GM12878 (cell line): Measurements from ENCODE around the gene KIAA1217. TPM values are rescaled to one million over a fixed set of nuclear protein-coding genes. Genes with fewer than 3 reads are reported as not detected.

Experiments
- ATAC-seq: fragments of 200-7000 bp; cut with Tn5 transposase; 3 replicates; pipeline ENCODE4 v1.9.1; 2020; ENCODE audit warnings: mild to moderate bottlenecking, moderate library complexity
- BruUV-seq: library from RNA; stranded (reverse); fragments of 400-500 nt; replicated peaks from 2 replicates; lab custom pipeline; 2021; lab: Mats Ljungman, UMichigan
- CTCF ChIA-PET: fragments of 300-600 bp; sonication (Branson Sonifier 250); formaldehyde crosslinking; extraction: SDS; loops from one replicate; lab custom pipeline; 2021; ENCODE audit warnings: inconsistent platforms; lab: Yijun Ruan, JAX
- POLR2A ChIA-PET: fragments of 350-600 bp; formaldehyde crosslinking; extraction: SDS; loops from one replicate; lab custom pipeline; 2021; ENCODE audit warnings: inconsistent platforms; lab: Charles Lee
- RAD21 ChIA-PET: fragments of 300-600 bp; sonication (Branson Sonifier 250); formaldehyde crosslinking; loops from one replicate; lab custom pipeline; 2023; ENCODE audit warnings: antibody characterized with exemption; ENCODE audit not compliant: unreplicated experiment; lab: Charles Lee
- SMC1A ChIA-PET: fragments of 300-600 bp; sonication (Branson Sonifier 250); formaldehyde crosslinking; loops from one replicate; lab custom pipeline; 2023; ENCODE audit not compliant: unreplicated experiment, uncharacterized antibody; lab: Charles Lee
- DNase-seq: peaks from one replicate; pipeline ENCODE4 v3.0.0-alpha.2; 2011; ENCODE audit warnings: low read depth, low spot score
- FAIRE-seq: peaks from 3 replicates; lab custom pipeline; 2011; peaks lifted over from hg19 to GRCh38; lab: Jason Lieb, UNC
- H2AFZ ChIP-seq: 2 replicates; pipeline ENCODE4 v1.6.0; 2011; ENCODE audit warnings: low read depth, low read length, control low read depth; ENCODE audit not compliant: control insufficient read depth
- H3K27ac ChIP-seq: 2 replicates; pipeline ENCODE4 v1.5.1; 2011; ENCODE audit warnings: control low read depth; ENCODE audit not compliant: control insufficient read depth, insufficient read depth
- H3K27me3 ChIP-seq, 2 experiments: replicated peaks in 1 of 2; 2 replicates each; pipeline versions ENCODE4 v1.6.0 to v1.6.1; 2011; ENCODE audit warnings: low read length in 1 of 2; ENCODE audit not compliant: control insufficient read depth in 2 of 2, insufficient read depth in 2 of 2
- H3K36me3 ChIP-seq, 2 experiments: 2 replicates each; pipeline ENCODE4 v1.5.1; 2011; ENCODE audit warnings: low read length in 1 of 2; ENCODE audit not compliant: control insufficient read depth in 2 of 2, insufficient read depth in 2 of 2
- H3K4me1 ChIP-seq: 2 replicates; pipeline ENCODE4 v1.6.1; 2011; ENCODE audit warnings: mild to moderate bottlenecking, low read length, moderate library complexity, mixed read lengths; ENCODE audit not compliant: control insufficient read depth, insufficient read depth
- H3K4me2 ChIP-seq: 2 replicates; pipeline ENCODE4 v1.6.0; 2011; ENCODE audit warnings: control low read depth; ENCODE audit not compliant: control insufficient read depth, insufficient read depth
- H3K4me3 ChIP-seq: fragments of 200-600 bp; sonication (generic); 2 replicates; pipeline ENCODE4 v1.5.1; 2016
- H3K79me2 ChIP-seq: 2 replicates; pipeline ENCODE4 v1.6.0; 2011; ENCODE audit warnings: low read length; ENCODE audit not compliant: control insufficient read depth, insufficient read depth
- H3K9ac ChIP-seq: 2 replicates; pipeline ENCODE4 v1.8.0; 2011; ENCODE audit warnings: low read length, control low read depth, mixed read lengths; ENCODE audit not compliant: control insufficient read depth, insufficient read depth
- H3K9me3 ChIP-seq: replicated peaks from 3 replicates; pipeline ENCODE4 v1.5.1; 2011; ENCODE audit warnings: mild to moderate bottlenecking, low read length; ENCODE audit not compliant: control insufficient read depth, insufficient read depth
- H4K20me1 ChIP-seq: 2 replicates; pipeline ENCODE4 v1.6.0; 2011; ENCODE audit not compliant: control insufficient read depth, insufficient read depth
- CEBPB ChIP-seq, 2 experiments: fragments of 150-350 bp in 1 of 2; IDR thresholded peaks; 2 replicates each; pipeline ENCODE4 v1.6.1; 2012 to 2014; ENCODE audit warnings: low read depth in 2 of 2, low read length in 2 of 2, borderline replicate concordance in 1 of 2, inconsistent platforms in 1 of 2
- DPF2 ChIP-seq: fragments of 450-650 bp; IDR thresholded peaks from 2 replicates; pipeline ENCODE4 v1.6.1; 2017; ENCODE audit warnings: mild to moderate bottlenecking
- RAD21 ChIP-seq: IDR thresholded peaks from 2 replicates; pipeline ENCODE4 v1.6.1; 2011; ENCODE audit warnings: mild to moderate bottlenecking, low read depth, low read length, moderate library complexity; ENCODE audit not compliant: insufficient read depth
- SIN3A ChIP-seq: IDR thresholded peaks from 2 replicates; pipeline ENCODE4 v1.6.1; 2012; ENCODE audit warnings: low read depth, low read length, improper control_type of control experiment
- WGBS: methylation state at CpG from one replicate; pipeline ENCODE4 v1.1.6; 2016; ENCODE audit warnings: low lambda C conversion rate; ENCODE audit not compliant: insufficient replicate concordance, insufficient coverage; ENCODE audit errors: missing lambda C conversion rate; 5-methylcytosine and 5-hydroxymethylcytosine counted together
- in situ Hi-C: fragments of 300-500 bp; cut with MboI; formaldehyde crosslinking; loops from 9 replicates; pipeline ENCODE4 v1.14.3; 2018; ENCODE audit warnings: mixed read lengths
- intact Hi-C: fragments of 100-400 bp; cut with micrococcal nuclease; formaldehyde crosslinking; loops from one replicate; pipeline ENCODE4 v1.14.2; 2022; ENCODE audit not compliant: unreplicated experiment
- polyA plus RNA-seq, 11 experiments: library from polyadenylated mRNA; depleted of rRNA in 4 of 11; unstranded in 6 of 11; stranded (reverse) in 5 of 11; fragments of >200 nt; fragmentation: Nextera tagmentation in 4 of 11; fragmentation: Illumina TruSeq in 1 of 11; extraction: Ambion mirVana in 4 of 11; extraction: Trizol in 1 of 11; gene quantifications; 1 replicate in 1 of 11; 2 replicates in 10 of 11; pipeline versions ENCODE4 v1.2.1 to v1.2.3, GENCODE V29; 2011 to 2016; ENCODE audit warnings: inconsistent platforms in 2 of 11, missing spikeins in 2 of 11, low read depth in 1 of 11
- total RNA-seq, 4 experiments: library from RNA; depleted of rRNA in 3 of 4; stranded (reverse); fragments of >200 nt in 3 of 4; fragmentation: Illumina TruSeq in 1 of 4; extraction: Trizol in 1 of 4; gene quantifications; 2 replicates each; pipeline versions ENCODE4 v1.2.1 to v1.2.3, GENCODE V29; 2013 to 2021
- TF ChIP-seq, protein P1 (sequence below): fragments of 450-650 bp; IDR thresholded peaks from 2 replicates; pipeline ENCODE4 v1.6.1; 2017; ENCODE audit warnings: low read depth, mild to moderate bottlenecking, moderate library complexity
- TF ChIP-seq, protein P2 (sequence below): fragments of 450-650 bp; IDR thresholded peaks from 2 replicates; pipeline ENCODE4 v1.6.1; 2018; ENCODE audit warnings: mild to moderate bottlenecking, low read depth, moderate library complexity; ENCODE audit not compliant: partially characterized antibody

KIAA1217 gene
- total and polyA plus RNA-seq, 10 of the 15 experiments (the other 5 are each of a cell fraction or from before 2014, with no cell fraction given): 0.57 to 3.8 (median 2.1) TPM

DNA sequence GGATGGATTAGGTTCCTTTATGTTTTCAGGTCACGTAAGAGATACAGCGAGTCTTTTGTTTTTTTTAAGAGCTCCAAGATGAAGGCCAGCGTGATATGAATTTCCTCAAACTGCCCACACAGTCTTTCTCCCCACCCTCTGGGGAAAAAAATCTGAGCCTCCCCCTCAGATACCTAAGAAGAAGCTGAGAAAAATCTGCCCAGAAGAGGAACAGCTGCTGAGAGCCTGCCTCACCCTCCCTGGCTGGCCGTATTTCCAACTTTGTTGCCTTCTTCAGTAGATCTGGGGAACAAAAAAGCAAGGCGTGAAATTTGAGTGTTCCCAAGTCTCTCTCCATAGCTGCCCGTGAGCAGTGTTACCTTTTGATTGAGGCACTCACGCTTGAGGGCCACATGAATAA lies 208.1 kb downstream of the KIAA1217 start:
- RAD21 ChIA-PET: interaction anchor here (1.4 to 1.7 kb wide), 2 partner anchors 34 to 87 kb away, joined by 4 read pairs; no protein-coding TSS in a partner anchor
- no peak for FAIRE-seq
- WGBS: 34% methylated on average over 7 of the region's 7 CpGs
- Histone ChIP-seq H3K9me3 (peaks cover 3% of the 10 kb centered on the region; the same call in 2 of the 3 replicates), H3K79me2 (no peaks in the 10 kb centered on the region), H2AFZ (no peak overlapping the region), H3K4me1 (no peaks in the 10 kb centered on the region)
- POLR2A ChIA-PET: interaction anchor here (0.7 to 1.5 kb wide), 3 partner anchors 10 to 50 kb away, joined by 3 to 8 read pairs (median 4); no protein-coding TSS in a partner anchor
- SMC1A ChIA-PET: interaction anchor here (1.0 to 2.4 kb wide), 8 partner anchors 13 to 101 kb away, joined by 3 to 10 read pairs (median 3); no protein-coding TSS in a partner anchor
- intact Hi-C loops: no loop called here
- TF ChIP-seq DPF2: no peak
- TF ChIP-seq CEBPB (IDR thresholded peaks at IDR 0.05; ENCODE audit: borderline replicate concordance in 1 of 2, low read depth in 2 of 2, low read length in 2 of 2): no peak
- TF ChIP-seq, protein P1, sequence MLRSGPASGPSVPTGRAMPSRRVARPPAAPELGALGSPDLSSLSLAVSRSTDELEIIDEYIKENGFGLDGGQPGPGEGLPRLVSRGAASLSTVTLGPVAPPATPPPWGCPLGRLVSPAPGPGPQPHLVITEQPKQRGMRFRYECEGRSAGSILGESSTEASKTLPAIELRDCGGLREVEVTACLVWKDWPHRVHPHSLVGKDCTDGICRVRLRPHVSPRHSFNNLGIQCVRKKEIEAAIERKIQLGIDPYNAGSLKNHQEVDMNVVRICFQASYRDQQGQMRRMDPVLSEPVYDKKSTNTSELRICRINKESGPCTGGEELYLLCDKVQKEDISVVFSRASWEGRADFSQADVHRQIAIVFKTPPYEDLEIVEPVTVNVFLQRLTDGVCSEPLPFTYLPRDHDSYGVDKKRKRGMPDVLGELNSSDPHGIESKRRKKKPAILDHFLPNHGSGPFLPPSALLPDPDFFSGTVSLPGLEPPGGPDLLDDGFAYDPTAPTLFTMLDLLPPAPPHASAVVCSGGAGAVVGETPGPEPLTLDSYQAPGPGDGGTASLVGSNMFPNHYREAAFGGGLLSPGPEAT: no peak
- TF ChIP-seq, all 136 proteins: peak for 0
- H4K20me1 ChIP-seq: no peaks in the 10 kb centered on the region
- no peak overlapping the region for H3K27ac ChIP-seq
- BruUV-seq: no TSS peak
- CTCF ChIA-PET: interaction anchor here (1.1 to 1.8 kb wide), 10 partner anchors 10 to 88 kb away, joined by 3 to 9 read pairs (median 5); no protein-coding TSS in a partner anchor
- H3K4me3 ChIP-seq: no peak overlapping the region
- H3K4me2 ChIP-seq: no peak overlapping the region
- ATAC-seq (no peak), DNase-seq (no peak)
- no peaks in the 10 kb centered on the region for H3K36me3 ChIP-seq
- in situ Hi-C loops: no loop called here
- H3K27me3 ChIP-seq: no peaks in the 10 kb centered on the region
- H3K9ac ChIP-seq: no peak overlapping the region

DNA sequence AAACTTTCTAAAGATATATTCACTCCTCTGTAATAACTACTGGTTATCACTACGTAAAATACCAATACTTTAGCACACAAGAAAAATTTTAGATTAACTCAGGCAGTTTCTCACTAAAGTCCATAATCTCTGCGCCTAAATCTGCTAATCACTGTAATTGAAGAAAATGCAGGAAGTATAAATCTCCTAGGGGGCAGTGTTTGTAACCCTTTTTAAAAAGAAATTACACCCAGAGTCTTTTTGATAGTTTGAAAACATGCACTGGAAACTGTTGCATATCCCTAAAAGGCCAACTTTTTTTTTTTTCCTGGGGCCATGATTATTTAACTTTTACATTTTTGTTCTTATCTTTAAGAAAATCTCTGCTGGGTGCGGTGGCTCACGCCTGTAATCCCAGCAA lies 209.6 kb downstream of the KIAA1217 start:
- WGBS: 27% methylated on average over 4 of the region's 4 CpGs
- Histone ChIP-seq H4K20me1 (no peaks in the 10 kb centered on the region), H3K36me3 (no peaks in the 10 kb centered on the region), H2AFZ (no peak overlapping the region), H3K9ac (no peak overlapping the region), H3K9me3 (peaks cover 3% of the 10 kb centered on the region; the same call in 2 of the 3 replicates), H3K4me1 (no peaks in the 10 kb centered on the region), H3K4me2 (no peak overlapping the region), H3K79me2 (no peaks in the 10 kb centered on the region), H3K27me3 (no peaks in the 10 kb centered on the region), H3K27ac (no peak overlapping the region), H3K4me3 (no peak overlapping the region)
- TF ChIP-seq RAD21 (0 out of 2 replicates have a peak, but pooled peaks have one; percentile 6), SIN3A (no peak)
- TF ChIP-seq, protein P2, sequence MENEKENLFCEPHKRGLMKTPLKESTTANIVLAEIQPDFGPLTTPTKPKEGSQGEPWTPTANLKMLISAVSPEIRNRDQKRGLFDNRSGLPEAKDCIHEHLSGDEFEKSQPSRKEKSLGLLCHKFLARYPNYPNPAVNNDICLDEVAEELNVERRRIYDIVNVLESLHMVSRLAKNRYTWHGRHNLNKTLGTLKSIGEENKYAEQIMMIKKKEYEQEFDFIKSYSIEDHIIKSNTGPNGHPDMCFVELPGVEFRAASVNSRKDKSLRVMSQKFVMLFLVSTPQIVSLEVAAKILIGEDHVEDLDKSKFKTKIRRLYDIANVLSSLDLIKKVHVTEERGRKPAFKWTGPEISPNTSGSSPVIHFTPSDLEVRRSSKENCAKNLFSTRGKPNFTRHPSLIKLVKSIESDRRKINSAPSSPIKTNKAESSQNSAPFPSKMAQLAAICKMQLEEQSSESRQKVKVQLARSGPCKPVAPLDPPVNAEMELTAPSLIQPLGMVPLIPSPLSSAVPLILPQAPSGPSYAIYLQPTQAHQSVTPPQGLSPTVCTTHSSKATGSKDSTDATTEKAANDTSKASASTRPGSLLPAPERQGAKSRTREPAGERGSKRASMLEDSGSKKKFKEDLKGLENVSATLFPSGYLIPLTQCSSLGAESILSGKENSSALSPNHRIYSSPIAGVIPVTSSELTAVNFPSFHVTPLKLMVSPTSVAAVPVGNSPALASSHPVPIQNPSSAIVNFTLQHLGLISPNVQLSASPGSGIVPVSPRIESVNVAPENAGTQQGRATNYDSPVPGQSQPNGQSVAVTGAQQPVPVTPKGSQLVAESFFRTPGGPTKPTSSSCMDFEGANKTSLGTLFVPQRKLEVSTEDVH: no peak
- intact Hi-C loops (no loop called here), in situ Hi-C loops (no loop called here)
- ATAC-seq (no peak), DNase-seq (no peak), FAIRE-seq (no peak)
- no TSS peak for BruUV-seq
- RAD21 ChIA-PET: interaction anchor here (0.9 to 1.7 kb wide), 2 partner anchors 53 to 86 kb away, joined by 3 to 4 read pairs; no protein-coding TSS in a partner anchor
- POLR2A ChIA-PET: interaction anchor here (0.8 to 1.1 kb wide), 3 partner anchors 21 to 43 kb away, joined by 3 read pairs; no protein-coding TSS in a partner anchor
- CTCF ChIA-PET: interaction anchor here (1.1 to 2.1 kb wide), 10 partner anchors 9 to 87 kb away, joined by 3 to 8 read pairs (median 4); no protein-coding TSS in a partner anchor
- SMC1A ChIA-PET: interaction anchor here (0.6 to 2.3 kb wide), 7 partner anchors 10 to 437 kb away, joined by 3 to 7 read pairs (median 4); no protein-coding TSS in a partner anchor
